ENCODE data around the gene IKZF1. TPM values are rescaled to one million over a fixed set of nuclear protein-coding genes. Genes with fewer than 3 reads are reported as not detected.

The IKZF1 gene
- total RNA-seq, 1 donor from 2014 or later: 0.86 TPM

- no peaks in the 10 kb centered on the region for H3K9me3 ChIP-seq (ENCODE audit: insufficient read depth, low read depth, low read length)
- no peak for TF ChIP-seq EZH2 (IDR thresholded peaks at IDR 0.05; ENCODE audit: insufficient read depth, low read length)
- no peak for TF ChIP-seq CTCF (IDR thresholded peaks at IDR 0.05; ENCODE audit: insufficient read depth, low read depth, low read length)
- H2AFZ ChIP-seq (ENCODE audit: low read depth, low read length): no peak overlapping the region
- H3K79me2 ChIP-seq (ENCODE audit: insufficient read depth, low read length): no peaks in the 10 kb centered on the region
- Mint-ChIP-seq H3K4me3 (ENCODE audit: unreplicated experiment) (no peak overlapping the region), H3K36me3 (ENCODE audit: low read depth, unreplicated experiment) (no peaks in the 10 kb centered on the region), H3K9me3 (ENCODE audit: unreplicated experiment) (no peaks in the 10 kb centered on the region), H3K27me3 (ENCODE audit: low read depth, unreplicated experiment) (no peaks in the 10 kb centered on the region), H3K4me1 (ENCODE audit: low read depth, unreplicated experiment) (peaks cover 27% of the 10 kb centered on the region), H3K27ac (ENCODE audit: unreplicated experiment) (no peak overlapping the region)
- no peak overlapping the region for H3K4me2 ChIP-seq (ENCODE audit: low read length)
- H3K4me3 ChIP-seq (ENCODE audit: insufficient read depth, low read depth, low read length): no peak overlapping the region
- no peak for FAIRE-seq
- no peaks in the 10 kb centered on the region for H3K4me1 ChIP-seq (ENCODE audit: insufficient read depth, low read length)
- no peaks in the 10 kb centered on the region for H3K36me3 ChIP-seq (ENCODE audit: insufficient read depth, low read length)
- no peaks in the 10 kb centered on the region for H3K27me3 ChIP-seq (ENCODE audit: insufficient read depth, low read length)
- H3K27ac ChIP-seq (ENCODE audit: low read depth, low read length): no peak overlapping the region
- DNase-seq (ENCODE audit: low read depth): no peak
- H4K20me1 ChIP-seq (ENCODE audit: insufficient read depth, low read length): no peaks in the 10 kb centered on the region
- H3K9ac ChIP-seq (ENCODE audit: low read length): no peak overlapping the region
Measured at GRCh38 chr7:50359258-50359994, 54.9 kb downstream of the IKZF1 start.

GRCh38 chr7:50359995-50360925 is 55.7 kb downstream of the IKZF1 start:
- Histone ChIP-seq H4K20me1 (ENCODE audit: insufficient read depth, low read length) (no peaks in the 10 kb centered on the region), H3K4me1 (ENCODE audit: insufficient read depth, low read length) (no peaks in the 10 kb centered on the region), H3K4me3 (ENCODE audit: insufficient read depth, low read depth, low read length) (no peak overlapping the region), H3K27me3 (ENCODE audit: insufficient read depth, low read length) (no peaks in the 10 kb centered on the region), H3K4me2 (ENCODE audit: low read length) (no peak overlapping the region), H3K27ac (ENCODE audit: low read depth, low read length) (no peak overlapping the region), H3K79me2 (ENCODE audit: insufficient read depth, low read length) (no peaks in the 10 kb centered on the region), H3K9ac (ENCODE audit: low read length) (no peak overlapping the region), H3K9me3 (ENCODE audit: insufficient read depth, low read depth, low read length) (no peaks in the 10 kb centered on the region), H3K36me3 (ENCODE audit: insufficient read depth, low read length) (no peaks in the 10 kb centered on the region), H2AFZ (ENCODE audit: low read depth, low read length) (no peak overlapping the region)
- H3K36me3 Mint-ChIP-seq (ENCODE audit: low read depth, unreplicated experiment): no peaks in the 10 kb centered on the region
- H3K4me3 Mint-ChIP-seq (ENCODE audit: unreplicated experiment): no peak overlapping the region
- FAIRE-seq (no peak), DNase-seq (ENCODE audit: low read depth) (no peak)
- no peaks in the 10 kb centered on the region for H3K9me3 Mint-ChIP-seq (ENCODE audit: unreplicated experiment)
- no peak for TF ChIP-seq CTCF (IDR thresholded peaks at IDR 0.05; ENCODE audit: insufficient read depth, low read depth, low read length)
- TF ChIP-seq EZH2 (IDR thresholded peaks at IDR 0.05; ENCODE audit: insufficient read depth, low read length): no peak
- no peaks in the 10 kb centered on the region for H3K27me3 Mint-ChIP-seq (ENCODE audit: low read depth, unreplicated experiment)
- no peak overlapping the region for H3K27ac Mint-ChIP-seq (ENCODE audit: unreplicated experiment)
- peaks cover 27% of the 10 kb centered on the region for H3K4me1 Mint-ChIP-seq (ENCODE audit: low read depth, unreplicated experiment)
